Tibial artery (tissue), 4 donors: Measurements from ENCODE around the gene ZNF256.

Experiments used
- DNase-seq, 2 donors: peaks; one replicate each; pipeline ENCODE4 v3.0.0-alpha.2; 2019
- H3K27ac ChIP-seq, 2 donors: fragments of 200-600 bp; sonication (generic) in 1 of 2; 1 replicate in 1 of 2; 2 replicates in 1 of 2; pipeline ENCODE4 v1.5.1; 2018 to 2019; ENCODE audit warnings: mild to moderate bottlenecking in 1 of 2
- H3K27me3 ChIP-seq, 2 donors: fragments of 200-600 bp; sonication (generic) in 1 of 2; one replicate each; pipeline versions ENCODE4 v1.5.1 to v1.6.0; 2016 to 2019
- H3K36me3 ChIP-seq, 3 donors: fragments of 200-600 bp; sonication (generic) in 2 of 3; one replicate each; pipeline ENCODE4 v1.5.1; 2016 to 2019; ENCODE audit warnings: mild to moderate bottlenecking in 2 of 3
- H3K4me1 ChIP-seq, 4 donors: fragments of 200-600 bp; sonication (generic) in 2 of 4; 1 replicate in 3 of 4; 2 replicates in 1 of 4; pipeline ENCODE4 v1.5.1; 2016 to 2019
- H3K4me3 ChIP-seq, 2 donors: fragments of 200-600 bp; sonication (generic) in 1 of 2; 1 replicate in 1 of 2; 2 replicates in 1 of 2; pipeline ENCODE4 v1.5.1; 2018 to 2019; ENCODE audit warnings: mild to moderate bottlenecking in 2 of 2
- H3K9me3 ChIP-seq, 3 donors: fragments of 200-600 bp; sonication (generic) in 1 of 3; one replicate each; pipeline ENCODE4 v1.5.1; 2016 to 2019
- intact Hi-C: fragments of 100-400 bp; cut with DNase I; formaldehyde crosslinking; loops from one replicate; pipeline ENCODE4 v1.15.0; 2023; ENCODE audit warnings: low total_unique reads
- TF ChIP-seq, protein P1 (sequence below), 2 experiments: fragments of 200-600 bp in 1 of 2; fragments of 450-650 bp in 1 of 2; IDR thresholded peaks; one replicate each; pipeline ENCODE4 v1.5.1; 2017 to 2019; ENCODE audit warnings: antibody characterized with exemption in 2 of 2, mild to moderate bottlenecking in 1 of 2, moderate library complexity in 1 of 2

The ZNF256 gene

DNA sequence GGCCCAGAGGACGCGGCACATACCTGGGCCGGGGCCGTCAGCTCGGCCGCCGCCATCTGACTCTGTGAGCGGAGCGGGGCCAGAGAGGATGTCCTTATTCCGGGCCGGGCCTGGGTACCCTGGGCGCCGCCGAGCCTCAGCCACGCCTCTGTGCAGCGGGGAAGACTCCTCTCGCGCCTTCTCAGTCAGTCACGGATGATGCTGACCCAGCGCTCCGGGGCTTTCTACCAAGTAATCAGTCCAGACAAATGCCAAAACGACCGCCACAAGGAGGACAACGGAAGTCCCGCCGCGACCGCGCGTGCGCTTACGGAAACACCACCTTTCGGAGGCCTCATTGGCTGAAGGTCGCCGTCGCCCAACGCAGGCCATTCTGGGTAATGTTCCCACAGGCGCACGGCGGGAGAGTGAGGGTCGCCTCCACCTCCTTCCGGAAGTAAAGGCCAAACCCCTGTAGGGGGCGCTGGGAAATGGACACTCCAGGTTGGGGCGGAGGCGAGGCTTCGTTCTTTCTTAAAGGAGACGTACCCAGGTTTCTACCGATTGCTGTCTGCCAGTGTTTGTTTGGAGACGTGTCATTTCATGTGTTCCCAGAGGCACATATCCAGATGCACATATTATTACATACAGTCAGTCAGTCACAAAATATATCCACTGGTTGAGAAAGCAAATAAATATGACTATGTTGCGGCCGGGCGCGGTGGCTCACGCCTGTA lies at the start of gene ZNF256:
Gene ZNF256 (minus strand): TSS at position 288 of the 716 bp plus-strand sequence. CDS start 232 bp downstream, at position 56.
- Histone ChIP-seq H3K9me3 (peaks cover 0 to 41% (median 38%) of the 10 kb centered on the region in 3 donors), H3K4me1 (peaks cover 0 to 13% (median 4%) of the 10 kb centered on the region in 4 donors), H3K36me3 (peaks cover 29 to 34% (median 33%) of the 10 kb centered on the region in 3 donors), H3K4me3 (peak within 1 kb of the TSS; percentile 70 to 95), H3K27me3 (no peaks in the 10 kb centered on the region), H3K27ac (peak within 1 kb of the TSS; percentile 80 to 86)
- DNase-seq = peak; percentile 92 to 96
- TF ChIP-seq, protein P1, sequence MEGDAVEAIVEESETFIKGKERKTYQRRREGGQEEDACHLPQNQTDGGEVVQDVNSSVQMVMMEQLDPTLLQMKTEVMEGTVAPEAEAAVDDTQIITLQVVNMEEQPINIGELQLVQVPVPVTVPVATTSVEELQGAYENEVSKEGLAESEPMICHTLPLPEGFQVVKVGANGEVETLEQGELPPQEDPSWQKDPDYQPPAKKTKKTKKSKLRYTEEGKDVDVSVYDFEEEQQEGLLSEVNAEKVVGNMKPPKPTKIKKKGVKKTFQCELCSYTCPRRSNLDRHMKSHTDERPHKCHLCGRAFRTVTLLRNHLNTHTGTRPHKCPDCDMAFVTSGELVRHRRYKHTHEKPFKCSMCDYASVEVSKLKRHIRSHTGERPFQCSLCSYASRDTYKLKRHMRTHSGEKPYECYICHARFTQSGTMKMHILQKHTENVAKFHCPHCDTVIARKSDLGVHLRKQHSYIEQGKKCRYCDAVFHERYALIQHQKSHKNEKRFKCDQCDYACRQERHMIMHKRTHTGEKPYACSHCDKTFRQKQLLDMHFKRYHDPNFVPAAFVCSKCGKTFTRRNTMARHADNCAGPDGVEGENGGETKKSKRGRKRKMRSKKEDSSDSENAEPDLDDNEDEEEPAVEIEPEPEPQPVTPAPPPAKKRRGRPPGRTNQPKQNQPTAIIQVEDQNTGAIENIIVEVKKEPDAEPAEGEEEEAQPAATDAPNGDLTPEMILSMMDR (IDR thresholded peaks at IDR 0.05) = peak; percentile 57
- intact Hi-C loops = no loop called here

DNA sequence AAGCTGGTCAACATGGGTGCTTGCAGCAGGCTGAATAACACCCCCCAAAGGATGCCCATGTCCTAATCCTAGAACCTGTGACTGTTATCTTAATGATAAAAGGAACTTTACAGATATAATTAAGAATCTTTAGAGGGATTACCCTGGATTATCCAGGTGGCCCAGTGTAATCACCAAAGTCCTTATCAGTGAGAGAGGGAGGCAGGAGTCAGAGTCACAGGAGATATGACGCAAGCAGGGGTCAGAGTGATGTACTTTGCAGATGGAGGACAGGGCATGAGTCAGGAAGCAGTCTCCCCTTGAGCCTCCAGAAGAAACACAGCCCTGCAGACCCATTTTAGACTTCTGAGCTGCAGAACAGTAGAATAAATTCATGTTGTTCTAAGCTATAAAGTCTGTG lies 45.3 kb upstream of the ZNF256 start:
- intact Hi-C loops = no loop called here

DNA sequence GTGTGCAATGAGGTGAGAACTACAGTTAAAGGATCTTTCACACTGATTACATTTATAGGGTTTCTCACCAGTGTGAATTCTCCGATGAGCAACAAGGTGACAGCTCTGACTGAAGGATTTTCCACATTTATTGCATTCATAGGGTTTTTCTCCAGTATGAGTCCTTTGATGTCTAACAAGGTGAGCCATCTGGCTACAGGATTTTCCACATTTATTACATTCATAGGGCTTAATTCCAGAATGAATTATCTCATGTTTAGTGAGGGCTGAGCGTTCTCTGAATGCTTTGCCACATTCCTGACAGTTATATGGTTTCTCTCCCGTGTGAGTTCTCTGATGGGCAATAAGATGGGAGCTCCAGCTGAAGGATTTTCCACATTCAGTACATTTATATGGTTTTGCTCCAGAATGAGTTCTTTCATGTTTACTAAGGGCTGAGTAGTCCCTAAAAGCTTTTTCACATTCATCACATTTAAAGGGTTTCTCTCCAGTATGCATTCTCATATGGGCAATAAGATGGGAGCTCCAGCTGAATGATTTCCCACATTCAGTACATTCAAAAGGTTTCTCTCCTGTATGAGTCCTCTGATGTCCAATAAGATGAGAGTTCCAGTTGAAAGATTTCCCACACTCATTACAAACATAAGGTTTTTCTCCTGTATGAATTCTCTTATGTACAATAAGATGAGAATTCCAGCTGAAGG lies 31.2 kb upstream of the ZNF256 start:
- no peaks in the 10 kb centered on the region for H3K27me3 ChIP-seq
- no peaks in the 10 kb centered on the region for H3K4me1 ChIP-seq
- intact Hi-C loops = no loop called here
- H3K9me3 ChIP-seq = peaks cover 59 to 100% (median 100%) of the 10 kb centered on the region in 3 donors
- peaks cover 95 to 100% (median 99%) of the 10 kb centered on the region in 3 donors for H3K36me3 ChIP-seq
- TF ChIP-seq, protein P1 (IDR thresholded peaks at IDR 0.05) = no peak
- H3K27ac ChIP-seq = no peak overlapping the region
- no peak overlapping the region for H3K4me3 ChIP-seq
- DNase-seq = no peak

More for the DNA sequence above, 45.3 kb upstream of the ZNF256 start:
- H3K4me3 ChIP-seq = no peak overlapping the region
- H3K27me3 ChIP-seq = no peaks in the 10 kb centered on the region
- TF ChIP-seq, protein P1 (IDR thresholded peaks at IDR 0.05) = no peak
- DNase-seq = no peak
- H3K27ac ChIP-seq = no peak overlapping the region
- peaks cover 92 to 98% (median 96%) of the 10 kb centered on the region in 3 donors for H3K36me3 ChIP-seq
- H3K4me1 ChIP-seq = no peaks in the 10 kb centered on the region
- H3K9me3 ChIP-seq = peaks cover 14 to 88% (median 71%) of the 10 kb centered on the region in 3 donors

DNA sequence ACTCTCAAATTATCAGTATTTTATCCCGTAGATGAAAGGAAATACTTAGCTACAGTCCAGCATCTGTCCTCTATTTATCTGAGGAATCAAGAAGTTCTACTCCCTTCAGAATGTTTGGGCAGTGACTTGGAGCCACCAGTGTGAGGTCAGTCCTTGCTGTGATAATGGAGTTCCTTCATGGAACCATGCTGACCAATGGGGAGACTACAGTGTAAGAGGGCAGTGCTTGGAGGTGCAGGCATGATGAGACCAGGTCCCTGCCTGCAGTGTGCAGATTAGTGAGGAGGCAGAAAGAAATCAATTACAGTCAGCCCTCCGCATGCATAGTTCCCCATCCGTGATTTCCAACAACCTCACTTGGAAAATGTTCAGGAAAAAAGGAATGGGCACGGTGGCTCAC lies 26.9 kb upstream of the ZNF256 start, which contains the start of gene C19orf18:
Gene C19orf18 (minus strand): TSS at position 101 of the 400 bp plus-strand sequence. CDS start 102 bp downstream, outside the sequence.
- no peak for DNase-seq
- H3K4me3 ChIP-seq = no peak within 1 kb of the TSS
- H3K4me1 ChIP-seq = no peaks in the 10 kb centered on the region
- intact Hi-C loops = no loop called here
- H3K36me3 ChIP-seq = peaks cover 81 to 89% (median 83%) of the 10 kb centered on the region in 3 donors
- no peaks in the 10 kb centered on the region for H3K27me3 ChIP-seq
- no peak within 1 kb of the TSS for H3K27ac ChIP-seq
- TF ChIP-seq, protein P1 (IDR thresholded peaks at IDR 0.05) = no peak
- H3K9me3 ChIP-seq = peaks cover 40 to 98% (median 90%) of the 10 kb centered on the region in 3 donors

DNA sequence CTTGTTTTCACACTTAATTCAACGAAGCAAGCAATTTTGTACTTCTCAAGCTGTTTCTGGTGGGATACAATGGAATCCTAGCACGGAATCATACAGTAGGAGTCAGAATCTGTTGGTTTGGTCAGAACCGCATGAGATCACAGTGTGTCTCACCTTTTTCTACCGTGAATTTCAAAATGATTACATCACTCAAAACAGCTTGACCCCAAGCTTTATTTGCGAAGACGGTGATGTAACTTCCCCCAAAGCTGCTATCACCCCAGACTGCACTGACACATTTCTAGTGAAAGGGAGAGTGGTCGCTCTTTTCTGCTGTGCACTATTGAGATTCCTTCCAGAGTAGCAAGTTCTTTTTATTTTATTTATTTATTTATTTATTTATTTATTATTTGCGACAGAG lies 17.3 kb upstream of the ZNF256 start:
- intact Hi-C loops = no loop called here
- Histone ChIP-seq H3K4me3 (no peak overlapping the region), H3K27ac (no peak overlapping the region), H3K36me3 (peaks cover 40 to 84% (median 54%) of the 10 kb centered on the region in 3 donors), H3K4me1 (no peaks in the 10 kb centered on the region), H3K27me3 (no peaks in the 10 kb centered on the region), H3K9me3 (peaks cover 0 to 94% (median 70%) of the 10 kb centered on the region in 3 donors)
- TF ChIP-seq, protein P1 (IDR thresholded peaks at IDR 0.05) = no peak
- DNase-seq = no peak
